ENCODE data around the gene PLK5.

DNA sequence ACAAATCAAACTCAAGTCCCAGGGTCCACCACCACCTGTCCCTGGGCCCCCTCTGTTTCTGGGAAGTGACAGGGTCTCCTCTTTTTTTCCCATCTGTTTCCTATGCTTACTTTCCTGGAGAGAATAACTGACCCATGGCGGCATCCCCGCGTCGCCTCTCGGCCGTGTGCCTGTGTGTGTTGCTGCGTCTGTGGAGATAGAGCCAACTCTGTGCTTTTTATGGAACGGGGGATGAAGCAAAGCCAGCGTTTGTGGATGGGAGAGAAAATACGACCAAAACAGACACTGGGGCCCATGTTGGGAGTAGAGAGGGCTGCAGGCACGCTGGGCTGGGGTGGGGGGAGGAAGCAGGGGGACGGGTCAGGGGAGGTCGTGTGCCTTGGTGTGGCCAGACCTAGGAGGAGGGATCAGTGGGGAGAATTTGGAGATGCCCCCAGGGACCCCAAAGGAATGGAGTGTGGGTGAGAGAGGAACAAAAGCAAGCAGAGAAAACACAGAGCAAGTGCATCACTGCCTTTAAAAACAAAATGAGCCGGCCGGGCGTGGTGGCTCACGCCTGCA is 16.6 kb downstream of the PLK5 start:
- TF ChIP-seq, protein P1, sequence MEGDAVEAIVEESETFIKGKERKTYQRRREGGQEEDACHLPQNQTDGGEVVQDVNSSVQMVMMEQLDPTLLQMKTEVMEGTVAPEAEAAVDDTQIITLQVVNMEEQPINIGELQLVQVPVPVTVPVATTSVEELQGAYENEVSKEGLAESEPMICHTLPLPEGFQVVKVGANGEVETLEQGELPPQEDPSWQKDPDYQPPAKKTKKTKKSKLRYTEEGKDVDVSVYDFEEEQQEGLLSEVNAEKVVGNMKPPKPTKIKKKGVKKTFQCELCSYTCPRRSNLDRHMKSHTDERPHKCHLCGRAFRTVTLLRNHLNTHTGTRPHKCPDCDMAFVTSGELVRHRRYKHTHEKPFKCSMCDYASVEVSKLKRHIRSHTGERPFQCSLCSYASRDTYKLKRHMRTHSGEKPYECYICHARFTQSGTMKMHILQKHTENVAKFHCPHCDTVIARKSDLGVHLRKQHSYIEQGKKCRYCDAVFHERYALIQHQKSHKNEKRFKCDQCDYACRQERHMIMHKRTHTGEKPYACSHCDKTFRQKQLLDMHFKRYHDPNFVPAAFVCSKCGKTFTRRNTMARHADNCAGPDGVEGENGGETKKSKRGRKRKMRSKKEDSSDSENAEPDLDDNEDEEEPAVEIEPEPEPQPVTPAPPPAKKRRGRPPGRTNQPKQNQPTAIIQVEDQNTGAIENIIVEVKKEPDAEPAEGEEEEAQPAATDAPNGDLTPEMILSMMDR (conservative IDR thresholded peaks at IDR 0.05; ENCODE audit: low read length): no peak
- no peak for TF ChIP-seq EZH2phosphoT487 (IDR thresholded peaks at IDR 0.05; ENCODE audit: borderline replicate concordance)
